Retinal pigment epithelial cell (primary cell): Measurements from ENCODE around the gene SLC13A5.
A peak's percentile ranks its signal among the peaks of the same experiment; 100 is the strongest.
"Not testable (repeated sequence)": the region's sequence is repeated elsewhere in the genome, so short reads cannot be mapped to it uniquely, and the experiment has no call there.

Experiments used
- DNase-seq: peaks from one replicate; pipeline ENCODE4 v3.0.0-alpha.2; 2010; ENCODE audit warnings: low read depth
- H3K4me3 ChIP-seq: 2 replicates; pipeline ENCODE4 v1.5.1; 2011; ENCODE audit warnings: mild to moderate bottlenecking, low read length, control low read depth, moderate library complexity
- TF ChIP-seq, protein P1 (sequence below): conservative IDR thresholded peaks from 2 replicates; pipeline ENCODE4 v1.5.1; 2011; ENCODE audit warnings: low read depth, low read length, control low read depth, inconsistent platforms

SLC13A5 gene

DNA sequence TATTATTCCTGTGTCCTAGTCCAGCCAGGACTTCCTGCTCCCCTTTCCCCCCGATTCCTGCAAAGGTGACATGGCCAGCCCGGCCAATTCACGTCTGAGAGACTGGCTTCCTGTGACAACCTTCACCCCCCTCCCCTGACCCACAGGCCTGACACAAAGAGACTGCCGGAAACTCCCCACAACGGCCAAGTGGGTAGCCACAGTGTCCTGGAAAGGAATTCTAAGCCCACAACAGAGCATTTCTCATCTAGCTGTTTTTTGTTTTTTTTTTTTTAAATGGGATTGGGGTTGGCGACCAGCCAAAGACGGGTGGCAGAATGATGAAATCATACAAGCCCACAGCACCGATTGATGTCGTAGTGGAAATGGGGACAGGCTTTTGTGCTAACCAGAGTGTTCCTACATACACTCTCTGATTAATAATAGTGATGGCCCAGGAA, 39.9 kb upstream of the SLC13A5 start:
- TF ChIP-seq, protein P1, sequence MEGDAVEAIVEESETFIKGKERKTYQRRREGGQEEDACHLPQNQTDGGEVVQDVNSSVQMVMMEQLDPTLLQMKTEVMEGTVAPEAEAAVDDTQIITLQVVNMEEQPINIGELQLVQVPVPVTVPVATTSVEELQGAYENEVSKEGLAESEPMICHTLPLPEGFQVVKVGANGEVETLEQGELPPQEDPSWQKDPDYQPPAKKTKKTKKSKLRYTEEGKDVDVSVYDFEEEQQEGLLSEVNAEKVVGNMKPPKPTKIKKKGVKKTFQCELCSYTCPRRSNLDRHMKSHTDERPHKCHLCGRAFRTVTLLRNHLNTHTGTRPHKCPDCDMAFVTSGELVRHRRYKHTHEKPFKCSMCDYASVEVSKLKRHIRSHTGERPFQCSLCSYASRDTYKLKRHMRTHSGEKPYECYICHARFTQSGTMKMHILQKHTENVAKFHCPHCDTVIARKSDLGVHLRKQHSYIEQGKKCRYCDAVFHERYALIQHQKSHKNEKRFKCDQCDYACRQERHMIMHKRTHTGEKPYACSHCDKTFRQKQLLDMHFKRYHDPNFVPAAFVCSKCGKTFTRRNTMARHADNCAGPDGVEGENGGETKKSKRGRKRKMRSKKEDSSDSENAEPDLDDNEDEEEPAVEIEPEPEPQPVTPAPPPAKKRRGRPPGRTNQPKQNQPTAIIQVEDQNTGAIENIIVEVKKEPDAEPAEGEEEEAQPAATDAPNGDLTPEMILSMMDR: no peak
- H3K4me3 ChIP-seq: no peak overlapping the region
- peak; percentile 8 for DNase-seq

GRCh38 chr17:6752068-6752909, 39.1 kb upstream of the SLC13A5 start:
- peak; percentile 16 for DNase-seq
- TF ChIP-seq, protein P1: no peak
- H3K4me3 ChIP-seq: no peak overlapping the region

GRCh38 chr17:6749519-6749918, 36.4 kb upstream of the SLC13A5 start:
- TF ChIP-seq, protein P1: no peak
- no peak for DNase-seq
- no peak overlapping the region for H3K4me3 ChIP-seq

DNA sequence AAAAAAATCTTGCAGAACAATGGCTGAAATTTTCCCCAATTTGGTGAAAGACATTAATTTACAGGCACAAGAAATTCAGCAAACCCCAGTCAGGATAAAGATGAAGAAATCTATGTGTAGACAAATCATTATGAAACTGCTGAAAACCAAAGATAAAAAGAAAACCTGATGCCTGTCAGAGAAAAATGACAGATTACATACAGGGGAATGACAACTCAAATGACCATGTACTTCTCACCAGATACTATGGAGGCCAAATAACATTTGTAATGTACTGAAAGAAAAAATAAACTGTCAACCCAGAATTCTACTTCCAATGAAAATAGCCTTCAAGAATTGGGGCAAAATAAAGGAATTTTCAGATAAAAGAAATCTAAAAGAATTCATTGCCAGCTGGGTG, 35.4 kb upstream of the SLC13A5 start:
- H3K4me3 ChIP-seq: no peak overlapping the region
- DNase-seq: no peak
- TF ChIP-seq, protein P1: no peak

DNA sequence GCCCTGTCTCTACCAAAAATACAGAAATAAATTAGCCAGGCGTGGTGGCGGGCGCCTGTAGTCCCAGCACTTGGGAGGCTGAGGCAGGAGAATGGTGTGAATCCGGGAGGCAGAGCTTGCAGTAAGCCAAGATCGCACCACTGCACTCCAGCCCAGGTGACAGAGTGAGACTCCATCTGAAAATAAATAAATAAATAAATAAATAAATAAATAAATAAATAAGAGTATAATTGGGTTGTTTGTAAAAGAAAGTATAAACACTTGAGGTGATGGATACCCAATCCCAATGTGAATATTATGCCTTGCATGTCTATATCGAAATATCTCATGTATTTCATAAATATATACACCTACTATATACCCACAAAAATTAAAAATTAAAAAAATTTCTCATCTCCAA, 33.5 kb upstream of the SLC13A5 start:
- not testable (repeated sequence) for DNase-seq, H3K4me3 ChIP-seq

GRCh38 chr17:6729531-6729930, 16.4 kb upstream of the SLC13A5 start:
- TF ChIP-seq, protein P1: no peak
- no peak for DNase-seq
- H3K4me3 ChIP-seq: no peak overlapping the region

DNA sequence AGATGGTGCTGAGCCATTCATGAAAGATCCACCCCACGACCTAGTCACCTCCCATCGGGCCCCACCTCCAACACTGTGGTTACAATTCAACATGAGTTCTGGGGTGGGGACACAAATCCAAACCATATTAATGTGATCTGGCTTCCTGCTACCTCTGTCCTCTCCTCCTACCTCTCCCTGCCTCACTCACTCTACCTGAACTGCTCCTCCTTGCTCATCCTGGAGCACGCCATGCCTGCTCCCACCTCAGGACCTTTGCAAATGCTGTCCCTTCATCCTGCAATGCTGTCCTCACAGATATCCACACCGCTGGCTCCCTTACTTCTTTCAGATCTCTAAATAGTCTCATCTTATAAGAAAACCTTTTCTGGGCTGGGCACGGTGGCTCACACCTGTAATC, 10.8 kb upstream of the SLC13A5 start:
- DNase-seq: no peak
- H3K4me3 ChIP-seq: no peak overlapping the region
- TF ChIP-seq, protein P1: no peak

DNA sequence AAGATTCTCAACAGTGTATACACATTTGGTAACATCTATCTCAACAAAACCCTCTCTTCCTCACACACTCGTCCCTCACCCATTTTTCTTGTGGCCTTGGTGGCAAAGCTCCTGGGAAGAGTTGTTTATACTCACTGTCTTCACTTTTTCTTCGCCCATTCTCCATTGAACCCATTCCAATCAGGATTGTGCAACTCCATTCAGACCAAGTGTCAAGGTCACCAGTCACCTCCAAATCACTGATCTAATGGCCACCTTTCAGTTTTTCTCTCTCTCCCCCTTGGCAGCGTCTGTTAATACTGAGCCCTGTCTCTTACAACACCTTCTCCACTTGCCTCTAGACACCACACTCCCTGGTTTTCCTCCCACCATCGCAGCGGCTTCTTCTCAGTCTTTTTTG, 8.6 kb upstream of the SLC13A5 start:
- no peak for DNase-seq
- TF ChIP-seq, protein P1: no peak

More for the DNA sequence above, 8.6 kb upstream of the SLC13A5 start:
- H3K4me3 ChIP-seq: no peak overlapping the region
